SK-N-SH treated with all-trans-retinoic acid at 6 μM for 48 hours (cell line): ENCODE data around the gene ZNF462.

ENCODE experiments used
- ATAC-seq: fragments of 200-7000 bp; cut with Tn5 transposase; 3 replicates; pipeline ENCODE4 v1.9.1; 2020; ENCODE audit warnings: mild to moderate bottlenecking, moderate library complexity
- ARNTL ChIP-seq: fragments of 450-650 bp; formaldehyde crosslinking; IDR thresholded peaks from 2 replicates; pipeline ENCODE4 v1.5.0; 2020; ENCODE audit warnings: low read depth, mild to moderate bottlenecking, moderate library complexity, borderline replicate concordance
- BACH2 ChIP-seq: fragments of 250-450 bp; sonication (Bioruptor Pico); IDR thresholded peaks from 2 replicates; pipeline ENCODE4 v1.9.0; 2021; ENCODE audit warnings: mild to moderate bottlenecking, borderline replicate concordance
- CSDC2 ChIP-seq: fragments of 250-450 bp; sonication (Bioruptor Pico); IDR thresholded peaks from 2 replicates; pipeline ENCODE4 v1.5.0; 2020; ENCODE audit warnings: mild to moderate bottlenecking, moderate library complexity
- CSRNP3 ChIP-seq: fragments of 250-450 bp; sonication (Bioruptor Pico); IDR thresholded peaks from 2 replicates; pipeline ENCODE4 v1.5.1; 2021; ENCODE audit warnings: mild to moderate bottlenecking, moderate library complexity
- ESRRG ChIP-seq: fragments of 250-450 bp; sonication (Bioruptor Pico); IDR thresholded peaks from 2 replicates; pipeline ENCODE4 v1.6.1; 2021; ENCODE audit warnings: mild to moderate bottlenecking
- ISL1 ChIP-seq: fragments of 250-450 bp; sonication (Bioruptor Pico); IDR thresholded peaks from 2 replicates; pipeline ENCODE4 v2.1.2; 2022; ENCODE audit warnings: mild to moderate bottlenecking, moderate library complexity
- OSR1 ChIP-seq: fragments of 250-450 bp; sonication (Bioruptor Pico); IDR thresholded peaks from 2 replicates; pipeline ENCODE4 v1.8.0; 2022; ENCODE audit warnings: moderate library complexity, mild to moderate bottlenecking, inconsistent platforms
- RARB ChIP-seq: fragments of 250-450 bp; sonication (Bioruptor Pico); IDR thresholded peaks from 2 replicates; pipeline ENCODE4 v1.8.0; 2021; ENCODE audit warnings: mild to moderate bottlenecking, moderate library complexity
- SNAI2 ChIP-seq: fragments of 250-450 bp; sonication (Bioruptor Pico); IDR thresholded peaks from 2 replicates; pipeline ENCODE4 v1.5.0; 2020; ENCODE audit warnings: mild to moderate bottlenecking, moderate library complexity
- TOX ChIP-seq: fragments of 250-450 bp; sonication (Bioruptor Pico); IDR thresholded peaks from 2 replicates; pipeline ENCODE4 v1.8.0; 2021; ENCODE audit warnings: mild to moderate bottlenecking, moderate library complexity, borderline replicate concordance
- TSHZ2 ChIP-seq: fragments of 250-450 bp; sonication (Bioruptor Pico); IDR thresholded peaks from 2 replicates; pipeline ENCODE4 v1.5.0; 2020; ENCODE audit warnings: mild to moderate bottlenecking, moderate library complexity
- ZC3H10 ChIP-seq: fragments of 250-450 bp; sonication (Bioruptor Pico); IDR thresholded peaks from 2 replicates; pipeline ENCODE4 v1.5.1; 2021; ENCODE audit warnings: mild to moderate bottlenecking, moderate library complexity
- ZFP3 ChIP-seq: fragments of 250-450 bp; sonication (Bioruptor Pico); IDR thresholded peaks from 2 replicates; pipeline ENCODE4 v1.5.0; 2020; ENCODE audit warnings: mild to moderate bottlenecking, moderate library complexity
- ZFP30 ChIP-seq: fragments of 450-650 bp; formaldehyde crosslinking; IDR thresholded peaks from 2 replicates; pipeline ENCODE4 v1.5.0; 2022; ENCODE audit warnings: mild to moderate bottlenecking, moderate library complexity
- ZNF565 ChIP-seq: fragments of 450-650 bp; formaldehyde crosslinking; conservative IDR thresholded peaks from 2 replicates; pipeline ENCODE4 v1.5.0; 2020; ENCODE audit warnings: low read depth, mild to moderate bottlenecking, moderate library complexity
- ZNF70 ChIP-seq: fragments of 450-650 bp; formaldehyde crosslinking; IDR thresholded peaks from 2 replicates; pipeline ENCODE4 v1.5.0; 2020; ENCODE audit warnings: mild to moderate bottlenecking, moderate library complexity
- ZNF8 ChIP-seq: fragments of 450-650 bp; formaldehyde crosslinking; IDR thresholded peaks from 2 replicates; pipeline ENCODE4 v1.5.0; 2020; ENCODE audit warnings: mild to moderate bottlenecking, moderate library complexity
- TF ChIP-seq, protein P1 (sequence below): fragments of 250-450 bp; sonication (Bioruptor Pico); IDR thresholded peaks from 2 replicates; pipeline ENCODE4 v1.5.1; 2020; ENCODE audit warnings: low read depth, mild to moderate bottlenecking, moderate library complexity
- TF ChIP-seq, protein P2 (sequence below): fragments of 250-450 bp; sonication (Bioruptor Pico); IDR thresholded peaks from 2 replicates; pipeline ENCODE4 v1.8.0; 2021; ENCODE audit warnings: low read depth, mild to moderate bottlenecking, moderate library complexity, borderline replicate concordance
- TF ChIP-seq, protein P3 (sequence below): fragments of 250-450 bp; sonication (Bioruptor Pico); IDR thresholded peaks from 2 replicates; pipeline ENCODE4 v1.8.0; 2020; ENCODE audit warnings: mild to moderate bottlenecking, moderate library complexity, borderline replicate concordance

The ZNF462 gene

DNA sequence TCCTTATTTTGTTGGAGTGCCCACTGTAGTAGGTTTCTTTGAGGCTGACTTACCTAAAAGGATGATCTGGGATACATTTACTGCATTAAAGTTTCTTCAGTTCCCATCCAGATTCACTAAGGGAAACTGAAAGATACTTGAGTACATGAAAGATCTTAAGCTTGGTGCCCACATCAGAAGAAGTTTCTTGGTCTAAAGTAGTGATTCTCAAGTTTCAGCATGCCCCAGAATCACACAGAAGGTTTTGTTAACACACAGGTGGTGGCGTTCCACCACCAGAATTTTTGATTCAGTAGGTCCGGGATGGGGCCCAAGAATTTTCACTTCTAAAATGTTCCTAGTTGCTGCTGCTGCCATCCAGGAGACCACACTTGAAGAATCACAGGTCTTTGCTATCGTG lies 171.0 kb downstream of the ZNF462 start:
- ATAC-seq = no peak
- TF ChIP-seq, protein P1, sequence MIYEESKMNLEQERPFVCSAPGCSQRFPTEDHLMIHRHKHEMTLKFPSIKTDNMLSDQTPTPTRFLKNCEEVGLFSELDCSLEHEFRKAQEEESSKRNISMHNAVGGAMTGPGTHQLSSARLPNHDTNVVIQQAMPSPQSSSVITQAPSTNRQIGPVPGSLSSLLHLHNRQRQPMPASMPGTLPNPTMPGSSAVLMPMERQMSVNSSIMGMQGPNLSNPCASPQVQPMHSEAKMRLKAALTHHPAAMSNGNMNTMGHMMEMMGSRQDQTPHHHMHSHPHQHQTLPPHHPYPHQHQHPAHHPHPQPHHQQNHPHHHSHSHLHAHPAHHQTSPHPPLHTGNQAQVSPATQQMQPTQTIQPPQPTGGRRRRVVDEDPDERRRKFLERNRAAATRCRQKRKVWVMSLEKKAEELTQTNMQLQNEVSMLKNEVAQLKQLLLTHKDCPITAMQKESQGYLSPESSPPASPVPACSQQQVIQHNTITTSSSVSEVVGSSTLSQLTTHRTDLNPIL (CRISPR knock-in tag) = no peak
- TF ChIP-seq, protein P2, sequence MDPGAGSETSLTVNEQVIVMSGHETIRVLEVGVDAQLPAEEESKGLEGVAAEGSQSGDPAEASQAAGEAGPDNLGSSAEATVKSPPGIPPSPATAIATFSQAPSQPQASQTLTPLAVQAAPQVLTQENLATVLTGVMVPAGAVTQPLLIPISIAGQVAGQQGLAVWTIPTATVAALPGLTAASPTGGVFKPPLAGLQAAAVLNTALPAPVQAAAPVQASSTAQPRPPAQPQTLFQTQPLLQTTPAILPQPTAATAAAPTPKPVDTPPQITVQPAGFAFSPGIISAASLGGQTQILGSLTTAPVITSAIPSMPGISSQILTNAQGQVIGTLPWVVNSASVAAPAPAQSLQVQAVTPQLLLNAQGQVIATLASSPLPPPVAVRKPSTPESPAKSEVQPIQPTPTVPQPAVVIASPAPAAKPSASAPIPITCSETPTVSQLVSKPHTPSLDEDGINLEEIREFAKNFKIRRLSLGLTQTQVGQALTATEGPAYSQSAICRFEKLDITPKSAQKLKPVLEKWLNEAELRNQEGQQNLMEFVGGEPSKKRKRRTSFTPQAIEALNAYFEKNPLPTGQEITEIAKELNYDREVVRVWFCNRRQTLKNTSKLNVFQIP (CRISPR knock-in tag) = no peak
- TF ChIP-seq BACH2 (CRISPR knock-in tag) = no peak
- TF ChIP-seq ESRRG (CRISPR knock-in tag) = no peak
- no peak for TF ChIP-seq OSR1 (CRISPR knock-in tag)
- TF ChIP-seq ARNTL (CRISPR knock-in tag) = no peak
- no peak for TF ChIP-seq RARB (CRISPR knock-in tag)
- no peak for TF ChIP-seq ZFP30 (CRISPR knock-in tag)
- TF ChIP-seq ISL1 = no peak
- no peak for TF ChIP-seq SNAI2 (CRISPR knock-in tag)
- TF ChIP-seq ZNF565 = no peak
- TF ChIP-seq ZFP3 (CRISPR knock-in tag) = no peak

DNA sequence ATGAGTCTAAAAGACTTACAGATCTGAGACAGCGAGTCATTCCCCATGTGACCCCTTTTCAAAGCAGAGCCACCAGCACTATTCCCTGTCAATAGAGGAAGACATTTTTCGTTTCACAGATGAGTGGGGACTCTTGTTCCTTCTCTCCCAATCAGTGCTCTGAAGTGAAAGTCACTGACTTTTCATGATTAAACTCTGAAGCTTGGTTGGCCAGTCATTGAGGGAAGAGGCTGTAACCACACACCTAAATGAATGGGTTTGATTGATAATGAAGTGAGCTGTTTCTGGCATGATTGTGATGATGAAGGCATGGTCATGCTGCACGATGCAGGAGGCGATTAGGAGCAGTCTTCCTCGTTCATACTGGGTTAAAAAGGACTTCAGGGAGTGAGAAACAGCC lies 171.9 kb downstream of the ZNF462 start:
- TF ChIP-seq ZC3H10 (CRISPR knock-in tag) (no peak), TSHZ2 (no peak), ZNF70 (CRISPR knock-in tag) (no peak), ISL1 (no peak)
- TF ChIP-seq, protein P3, sequence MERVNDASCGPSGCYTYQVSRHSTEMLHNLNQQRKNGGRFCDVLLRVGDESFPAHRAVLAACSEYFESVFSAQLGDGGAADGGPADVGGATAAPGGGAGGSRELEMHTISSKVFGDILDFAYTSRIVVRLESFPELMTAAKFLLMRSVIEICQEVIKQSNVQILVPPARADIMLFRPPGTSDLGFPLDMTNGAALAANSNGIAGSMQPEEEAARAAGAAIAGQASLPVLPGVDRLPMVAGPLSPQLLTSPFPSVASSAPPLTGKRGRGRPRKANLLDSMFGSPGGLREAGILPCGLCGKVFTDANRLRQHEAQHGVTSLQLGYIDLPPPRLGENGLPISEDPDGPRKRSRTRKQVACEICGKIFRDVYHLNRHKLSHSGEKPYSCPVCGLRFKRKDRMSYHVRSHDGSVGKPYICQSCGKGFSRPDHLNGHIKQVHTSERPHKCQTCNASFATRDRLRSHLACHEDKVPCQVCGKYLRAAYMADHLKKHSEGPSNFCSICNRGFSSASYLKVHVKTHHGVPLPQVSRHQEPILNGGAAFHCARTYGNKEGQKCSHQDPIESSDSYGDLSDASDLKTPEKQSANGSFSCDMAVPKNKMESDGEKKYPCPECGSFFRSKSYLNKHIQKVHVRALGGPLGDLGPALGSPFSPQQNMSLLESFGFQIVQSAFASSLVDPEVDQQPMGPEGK (CRISPR knock-in tag) = no peak
- ATAC-seq = no peak

- no peak for ATAC-seq
- TF ChIP-seq, protein P2 (CRISPR knock-in tag) = no peak
- no peak for TF ChIP-seq TOX (CRISPR knock-in tag)
- no peak for TF ChIP-seq ZNF565
- TF ChIP-seq CSDC2 (CRISPR knock-in tag) = no peak
- no peak for TF ChIP-seq ZFP30 (CRISPR knock-in tag)
- TF ChIP-seq ZNF8 (CRISPR knock-in tag) = no peak
- no peak for TF ChIP-seq RARB (CRISPR knock-in tag)
- no peak for TF ChIP-seq ZFP3 (CRISPR knock-in tag)
- no peak for TF ChIP-seq ZC3H10 (CRISPR knock-in tag)
- TF ChIP-seq, protein P3 (CRISPR knock-in tag) = no peak
- TF ChIP-seq ARNTL (CRISPR knock-in tag) = no peak
- no peak for TF ChIP-seq ISL1
- TF ChIP-seq ZNF70 (CRISPR knock-in tag) = no peak
- no peak for TF ChIP-seq CSRNP3
- TF ChIP-seq TSHZ2 = no peak
- no peak for TF ChIP-seq BACH2 (CRISPR knock-in tag)
These were observed 173.4 kb downstream of the ZNF462 start for GRCh38 chr9:107036367-107036766.
